Calu3 (cell line): ENCODE results near the gene MRTO4. TPM values are rescaled to one million over a fixed set of nuclear protein-coding genes. Genes with fewer than 3 reads are reported as not detected.

ENCODE experiments used
- BruUV-seq: library from RNA; stranded (reverse); fragments of 400-500 nt; replicated peaks from 2 replicates; lab custom pipeline; 2021; lab: Mats Ljungman, UMichigan
- CTCF ChIA-PET: fragments of 300-600 bp; sonication (Branson Sonifier 250); formaldehyde crosslinking; loops from one replicate; lab custom pipeline; 2022; ENCODE audit warnings: antibody characterized with exemption; lab: Charles Lee
- DNase-seq: peaks from one replicate; pipeline ENCODE4 v3.0.0; 2022
- H3K27ac Mint-ChIP-seq: one replicate; pipeline ENCODE4 v1.8.0; 2022; ENCODE audit warnings: mixed read lengths; ENCODE audit not compliant: unreplicated experiment
- H3K27me3 Mint-ChIP-seq: one replicate; pipeline ENCODE4 v1.8.0; 2022; ENCODE audit warnings: mixed read lengths; ENCODE audit not compliant: unreplicated experiment
- H3K36me3 Mint-ChIP-seq: one replicate; pipeline ENCODE4 v1.8.0; 2022; ENCODE audit warnings: mild to moderate bottlenecking, moderate library complexity, mixed read lengths; ENCODE audit not compliant: insufficient read depth, unreplicated experiment
- H3K4me1 Mint-ChIP-seq: one replicate; pipeline ENCODE4 v1.8.0; 2022; ENCODE audit warnings: mild to moderate bottlenecking, low read depth, mixed read lengths; ENCODE audit not compliant: unreplicated experiment
- H3K4me3 Mint-ChIP-seq: one replicate; pipeline ENCODE4 v1.8.0; 2022; ENCODE audit warnings: mild to moderate bottlenecking, low read depth, moderate library complexity, mixed read lengths; ENCODE audit not compliant: unreplicated experiment
- H3K9me3 Mint-ChIP-seq: one replicate; pipeline ENCODE4 v1.8.0; 2022; ENCODE audit warnings: low read depth, mixed read lengths; ENCODE audit not compliant: unreplicated experiment
- intact Hi-C: fragments of 100-400 bp; cut with micrococcal nuclease; formaldehyde crosslinking; loops from one replicate; pipeline ENCODE4 v1.10.0; 2022; ENCODE audit not compliant: unreplicated experiment
- total RNA-seq: library from RNA; stranded (reverse); gene quantifications from 2 replicates; pipeline ENCODE4 v1.2.3, GENCODE V29; 2022
- TF ChIP-seq, protein P1 (sequence below): fragments of 200-600 bp; IDR thresholded peaks from one replicate; pipeline ENCODE4 v1.8.0; 2022; ENCODE audit warnings: antibody characterized with exemption; ENCODE audit not compliant: unreplicated experiment

The MRTO4 gene
- total RNA-seq, 1 experiment from 2014 or later, result 37.0 TPM

DNA sequence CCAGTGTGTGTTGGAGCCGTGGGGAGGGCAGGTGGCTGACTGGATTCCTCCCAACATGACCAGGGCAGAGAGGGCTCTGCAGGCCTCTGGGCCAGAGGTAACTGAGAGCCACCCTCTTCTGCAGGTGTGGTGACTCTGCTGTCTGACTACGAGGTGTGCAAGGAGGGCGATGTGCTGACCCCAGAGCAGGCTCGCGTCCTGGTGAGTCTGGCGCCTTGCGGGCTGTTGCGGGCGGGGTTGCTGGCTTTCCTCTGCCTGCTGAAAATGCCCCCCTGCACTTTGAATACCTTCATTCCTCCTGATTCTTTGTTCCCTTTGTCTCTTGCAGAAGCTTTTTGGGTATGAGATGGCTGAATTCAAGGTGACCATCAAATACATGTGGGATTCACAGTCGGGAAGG, 6.7 kb downstream of the MRTO4 start:
- peaks cover 59% of the 10 kb centered on the region for H3K36me3 Mint-ChIP-seq
- H3K27me3 Mint-ChIP-seq, result no peaks in the 10 kb centered on the region
- H3K4me3 Mint-ChIP-seq, result no peak overlapping the region
- DNase-seq, result no peak
- TF ChIP-seq, protein P1, sequence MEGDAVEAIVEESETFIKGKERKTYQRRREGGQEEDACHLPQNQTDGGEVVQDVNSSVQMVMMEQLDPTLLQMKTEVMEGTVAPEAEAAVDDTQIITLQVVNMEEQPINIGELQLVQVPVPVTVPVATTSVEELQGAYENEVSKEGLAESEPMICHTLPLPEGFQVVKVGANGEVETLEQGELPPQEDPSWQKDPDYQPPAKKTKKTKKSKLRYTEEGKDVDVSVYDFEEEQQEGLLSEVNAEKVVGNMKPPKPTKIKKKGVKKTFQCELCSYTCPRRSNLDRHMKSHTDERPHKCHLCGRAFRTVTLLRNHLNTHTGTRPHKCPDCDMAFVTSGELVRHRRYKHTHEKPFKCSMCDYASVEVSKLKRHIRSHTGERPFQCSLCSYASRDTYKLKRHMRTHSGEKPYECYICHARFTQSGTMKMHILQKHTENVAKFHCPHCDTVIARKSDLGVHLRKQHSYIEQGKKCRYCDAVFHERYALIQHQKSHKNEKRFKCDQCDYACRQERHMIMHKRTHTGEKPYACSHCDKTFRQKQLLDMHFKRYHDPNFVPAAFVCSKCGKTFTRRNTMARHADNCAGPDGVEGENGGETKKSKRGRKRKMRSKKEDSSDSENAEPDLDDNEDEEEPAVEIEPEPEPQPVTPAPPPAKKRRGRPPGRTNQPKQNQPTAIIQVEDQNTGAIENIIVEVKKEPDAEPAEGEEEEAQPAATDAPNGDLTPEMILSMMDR, result no peak
- CTCF ChIA-PET, result no interaction called here
- intact Hi-C loops, result no loop called here
- no TSS peak for BruUV-seq
- peaks cover 4% of the 10 kb centered on the region for H3K4me1 Mint-ChIP-seq
- no peaks in the 10 kb centered on the region for H3K9me3 Mint-ChIP-seq
- H3K27ac Mint-ChIP-seq, result no peak overlapping the region

GRCh38 chr1:19260211-19261138, 8.9 kb downstream of the MRTO4 start:
- no peak for DNase-seq
- CTCF ChIA-PET, result no interaction called here
- Mint-ChIP-seq H3K36me3 (peaks cover 47% of the 10 kb centered on the region), H3K9me3 (no peaks in the 10 kb centered on the region), H3K4me3 (no peak overlapping the region), H3K27ac (no peak overlapping the region), H3K27me3 (no peaks in the 10 kb centered on the region), H3K4me1 (no peaks in the 10 kb centered on the region)
- TF ChIP-seq, protein P1, result no peak
- intact Hi-C loops, result no loop called here
- no TSS peak for BruUV-seq

DNA sequence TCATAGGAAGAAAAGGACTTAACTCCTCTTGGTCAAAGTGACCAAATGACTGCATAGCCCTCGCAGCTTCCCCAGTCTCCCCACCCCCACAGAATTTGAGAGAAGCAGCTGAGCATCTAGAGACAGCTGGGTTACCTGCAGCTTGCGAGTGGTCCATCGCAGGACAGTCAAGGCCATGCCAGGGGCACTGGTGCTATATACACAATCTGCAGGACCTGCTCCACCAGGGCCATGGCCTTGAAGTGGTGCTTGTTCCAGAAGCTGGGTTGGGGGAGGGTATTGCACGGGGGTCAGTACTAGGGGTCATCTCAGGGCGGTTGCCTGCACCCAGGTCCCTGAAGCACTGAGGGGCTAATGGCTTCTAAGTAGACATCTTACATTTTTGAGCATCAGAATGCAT, 10.4 kb downstream of the MRTO4 start:
- BruUV-seq, result no TSS peak
- Mint-ChIP-seq H3K9me3 (peaks cover 3% of the 10 kb centered on the region), H3K4me3 (no peak overlapping the region), H3K36me3 (peaks cover 39% of the 10 kb centered on the region), H3K4me1 (no peaks in the 10 kb centered on the region), H3K27ac (no peak overlapping the region), H3K27me3 (no peaks in the 10 kb centered on the region)
- TF ChIP-seq, protein P1, result no peak
- DNase-seq, result no peak
- CTCF ChIA-PET, result no interaction called here
- intact Hi-C loops, result no loop called here

DNA sequence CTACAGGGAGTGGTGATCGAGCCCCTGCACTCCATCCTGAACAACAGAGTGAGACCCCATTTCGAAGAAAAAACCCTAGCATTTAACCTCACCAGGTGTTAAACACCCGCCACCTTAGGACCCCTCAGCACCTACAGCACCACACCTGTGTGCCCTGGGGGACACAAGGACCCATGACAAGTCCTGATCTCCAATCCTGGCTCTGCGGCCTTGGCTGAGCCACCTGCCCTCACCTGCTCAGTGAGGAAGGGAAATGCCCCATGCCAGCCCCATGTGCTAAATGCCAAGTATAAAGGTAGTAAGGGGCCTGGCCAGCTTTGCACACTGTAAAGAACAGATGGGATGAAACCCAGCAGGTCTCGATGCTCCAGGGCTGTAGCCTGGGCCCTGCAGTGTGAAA, 11.1 kb downstream of the MRTO4 start:
- no peaks in the 10 kb centered on the region for H3K27me3 Mint-ChIP-seq
- H3K9me3 Mint-ChIP-seq, result peaks cover 3% of the 10 kb centered on the region
- intact Hi-C loops, result no loop called here
- CTCF ChIA-PET, result interaction anchor here (0.7 kb wide), 1 partner anchor 390 kb away, joined by 3 read pairs; no protein-coding TSS in a partner anchor
- no peak for DNase-seq
- H3K36me3 Mint-ChIP-seq, result peaks cover 32% of the 10 kb centered on the region
- no TSS peak for BruUV-seq
- no peak overlapping the region for H3K4me3 Mint-ChIP-seq
- H3K4me1 Mint-ChIP-seq, result no peaks in the 10 kb centered on the region
- no peak overlapping the region for H3K27ac Mint-ChIP-seq
- TF ChIP-seq, protein P1, result no peak
